HEK293 (cell line): ENCODE results near the gene COL12A1.

Source experiments
- CTCF ChIP-seq: fragments of 450-650 bp; formaldehyde crosslinking; IDR thresholded peaks from 2 replicates; pipeline ENCODE4 v1.5.1; 2016; ENCODE audit warnings: missing biosample characterization, missing genetic modification characterization
- EGR2 ChIP-seq: fragments of 450-650 bp; formaldehyde crosslinking; IDR thresholded peaks from 2 replicates; pipeline ENCODE4 v1.5.1; 2016; ENCODE audit warnings: low read depth, missing biosample characterization, missing genetic modification characterization
- PRDM1 ChIP-seq: fragments of 450-650 bp; formaldehyde crosslinking; IDR thresholded peaks from 2 replicates; pipeline ENCODE4; 2016; ENCODE audit warnings: missing biosample characterization, missing genetic modification characterization
- PRDM10 ChIP-seq: fragments of 450-650 bp; formaldehyde crosslinking; IDR thresholded peaks from 2 replicates; pipeline ENCODE4 v1.5.1; 2016; ENCODE audit warnings: missing biosample characterization, missing genetic modification characterization
- ZBTB7A ChIP-seq: fragments of 450-650 bp; formaldehyde crosslinking; IDR thresholded peaks from 2 replicates; pipeline ENCODE4 v1.5.1; 2016; ENCODE audit warnings: low read depth, missing biosample characterization, missing genetic modification characterization
- ZNF140 ChIP-seq: fragments of 450-650 bp; formaldehyde crosslinking; IDR thresholded peaks from 2 replicates; pipeline ENCODE4 v1.5.1; 2016; ENCODE audit warnings: missing biosample characterization, missing genetic modification characterization
- ZNF202 ChIP-seq: fragments of 450-650 bp; formaldehyde crosslinking; IDR thresholded peaks from 2 replicates; pipeline ENCODE4 v1.5.1; 2016; ENCODE audit warnings: missing biosample characterization, missing genetic modification characterization, borderline replicate concordance
- ZNF280C ChIP-seq: fragments of 450-650 bp; formaldehyde crosslinking; IDR thresholded peaks from 2 replicates; pipeline ENCODE4 v1.5.1; 2016; ENCODE audit warnings: missing biosample characterization, missing genetic modification characterization
- ZNF830 ChIP-seq: fragments of 450-650 bp; IDR thresholded peaks from 2 replicates; pipeline ENCODE4 v1.5.0; 2018; ENCODE audit warnings: missing biosample characterization, missing genetic modification characterization, low read depth, mild to moderate bottlenecking, moderate library complexity

- TF ChIP-seq PRDM10 (tag by site-specific recombination) (no peak), CTCF (tag by site-specific recombination) (no peak), ZBTB7A (tag by site-specific recombination) (no peak), ZNF830 (tag by site-specific recombination) (no peak), ZNF140 (no peak), EGR2 (no peak), ZNF280C (tag by site-specific recombination) (no peak), ZNF202 (tag by site-specific recombination) (no peak), PRDM1 (tag by site-specific recombination) (no peak)
Observed at GRCh38 chr6:75233092-75233615, 27.3 kb upstream of the COL12A1 start.
